IPS-18a (cell line): ENCODE results near the gene RPS21.

ENCODE experiments used
- H3K27ac ChIP-seq: one replicate; pipeline ENCODE4 v1.5.1; 2013; ENCODE audit warnings: low read length
- H3K27me3 ChIP-seq: one replicate; pipeline ENCODE4 v1.6.1; 2013; ENCODE audit warnings: mild to moderate bottlenecking, low read length; ENCODE audit not compliant: control insufficient read depth, insufficient read depth
- H3K36me3 ChIP-seq: one replicate; pipeline ENCODE4 v1.6.1; 2013; ENCODE audit warnings: low read depth, low read length; ENCODE audit not compliant: control insufficient read depth
- H3K4me1 ChIP-seq: one replicate; pipeline ENCODE4 v1.6.1; 2013; ENCODE audit warnings: low read depth, low read length; ENCODE audit not compliant: control insufficient read depth
- H3K4me3 ChIP-seq: one replicate; pipeline ENCODE4 v1.5.1; 2013; ENCODE audit warnings: low read length
- H3K9ac ChIP-seq: one replicate; pipeline ENCODE4 v1.6.1; 2013; ENCODE audit warnings: mild to moderate bottlenecking, low read length, moderate library complexity
- H3K9me3 ChIP-seq: one replicate; pipeline ENCODE4 v1.6.1; 2013; ENCODE audit warnings: low read depth, low read length; ENCODE audit not compliant: control insufficient read depth

RPS21 gene

GRCh38 chr20:62413896-62414481 is 27.1 kb downstream of the RPS21 start:
- Histone ChIP-seq H3K9ac (no peak overlapping the region), H3K9me3 (no peaks in the 10 kb centered on the region), H3K27ac (no peak overlapping the region), H3K4me1 (peaks cover 4% of the 10 kb centered on the region), H3K4me3 (no peak overlapping the region), H3K36me3 (no peaks in the 10 kb centered on the region), H3K27me3 (peaks cover 9% of the 10 kb centered on the region)

- H3K27me3 ChIP-seq, result no peaks in the 10 kb centered on the region
- no peak overlapping the region for H3K27ac ChIP-seq
- H3K4me1 ChIP-seq, result peaks cover under 1% of the 10 kb centered on the region
- no peaks in the 10 kb centered on the region for H3K9me3 ChIP-seq
- no peaks in the 10 kb centered on the region for H3K36me3 ChIP-seq
- H3K9ac ChIP-seq, result no peak overlapping the region
- no peak overlapping the region for H3K4me3 ChIP-seq
These were observed 28.6 kb downstream of the RPS21 start for GRCh38 chr20:62415354-62416111.

GRCh38 chr20:62416651-62417637 is 30.0 kb downstream of the RPS21 start:
- Histone ChIP-seq H3K4me1 (no peaks in the 10 kb centered on the region), H3K27ac (no peak overlapping the region), H3K36me3 (no peaks in the 10 kb centered on the region)

GRCh38 chr20:62417981-62418708 is 31.2 kb downstream of the RPS21 start:
- Histone ChIP-seq H3K9ac (no peak overlapping the region), H3K4me1 (no peaks in the 10 kb centered on the region), H3K27me3 (no peaks in the 10 kb centered on the region), H3K27ac (no peak overlapping the region), H3K9me3 (no peaks in the 10 kb centered on the region), H3K36me3 (no peaks in the 10 kb centered on the region), H3K4me3 (no peak overlapping the region)

More at GRCh38 chr20:62416651-62417637, 30.0 kb downstream of the RPS21 start:
- no peak overlapping the region for H3K9ac ChIP-seq
- H3K4me3 ChIP-seq, result no peak overlapping the region
- no peaks in the 10 kb centered on the region for H3K27me3 ChIP-seq
- H3K9me3 ChIP-seq, result no peaks in the 10 kb centered on the region

- Histone ChIP-seq H3K4me1 (no peaks in the 10 kb centered on the region), H3K9me3 (no peaks in the 10 kb centered on the region), H3K4me3 (no peak overlapping the region), H3K36me3 (no peaks in the 10 kb centered on the region), H3K9ac (no peak overlapping the region), H3K27me3 (no peaks in the 10 kb centered on the region), H3K27ac (no peak overlapping the region)
These were observed 32.0 kb downstream of the RPS21 start for GRCh38 chr20:62418709-62419487.

GRCh38 chr20:62419759-62420158 is 32.9 kb downstream of the RPS21 start:
- H3K27me3 ChIP-seq, result no peaks in the 10 kb centered on the region
- no peaks in the 10 kb centered on the region for H3K4me1 ChIP-seq
- no peak overlapping the region for H3K27ac ChIP-seq
- no peak overlapping the region for H3K9ac ChIP-seq
- H3K4me3 ChIP-seq, result no peak overlapping the region
- no peaks in the 10 kb centered on the region for H3K9me3 ChIP-seq
- H3K36me3 ChIP-seq, result no peaks in the 10 kb centered on the region

- H3K36me3 ChIP-seq, result no peaks in the 10 kb centered on the region
- no peak overlapping the region for H3K9ac ChIP-seq
- no peaks in the 10 kb centered on the region for H3K4me1 ChIP-seq
- no peaks in the 10 kb centered on the region for H3K27me3 ChIP-seq
- H3K27ac ChIP-seq, result no peak overlapping the region
- no peak overlapping the region for H3K4me3 ChIP-seq
- H3K9me3 ChIP-seq, result no peaks in the 10 kb centered on the region
These were observed 34.2 kb downstream of the RPS21 start for GRCh38 chr20:62420846-62421715.

- no peaks in the 10 kb centered on the region for H3K27me3 ChIP-seq
- no peaks in the 10 kb centered on the region for H3K36me3 ChIP-seq
- peaks cover 4% of the 10 kb centered on the region for H3K4me1 ChIP-seq
- H3K27ac ChIP-seq, result no peak overlapping the region
- H3K9ac ChIP-seq, result no peak overlapping the region
- no peak overlapping the region for H3K4me3 ChIP-seq
- H3K9me3 ChIP-seq, result no peaks in the 10 kb centered on the region
These were observed 34.8 kb downstream of the RPS21 start for GRCh38 chr20:62421716-62421990.

GRCh38 chr20:62422636-62423325 is 35.9 kb downstream of the RPS21 start:
- H3K27ac ChIP-seq, result no peak overlapping the region
- H3K27me3 ChIP-seq, result no peaks in the 10 kb centered on the region

GRCh38 chr20:62423326-62423706 is 36.4 kb downstream of the RPS21 start:
- Histone ChIP-seq H3K4me3 (no peak overlapping the region), H3K27me3 (no peaks in the 10 kb centered on the region), H3K27ac (no peak overlapping the region), H3K4me1 (peaks cover 13% of the 10 kb centered on the region), H3K9me3 (no peaks in the 10 kb centered on the region), H3K9ac (no peak overlapping the region), H3K36me3 (no peaks in the 10 kb centered on the region)

More at GRCh38 chr20:62422636-62423325, 35.9 kb downstream of the RPS21 start:
- Histone ChIP-seq H3K9ac (no peak overlapping the region), H3K36me3 (no peaks in the 10 kb centered on the region), H3K4me1 (peaks cover 10% of the 10 kb centered on the region), H3K9me3 (no peaks in the 10 kb centered on the region), H3K4me3 (no peak overlapping the region)
